OCI-LY7 (cell line): ENCODE measurements around the gene DOCK4. TPM values are rescaled to one million over a fixed set of nuclear protein-coding genes. Genes with fewer than 3 reads are reported as not detected.

Experiments used
- BruUV-seq: library from RNA; stranded (reverse); fragments of 400-500 nt; replicated peaks from 2 replicates; lab custom pipeline; 2021; lab: Mats Ljungman, UMichigan
- CTCF ChIA-PET: fragments of 300-600 bp; sonication (Branson Sonifier 250); formaldehyde crosslinking; loops from one replicate; lab custom pipeline; 2022; ENCODE audit warnings: antibody characterized with exemption; ENCODE audit not compliant: unreplicated experiment; lab: Charles Lee
- POLR2A ChIA-PET: fragments of 300-600 bp; sonication (Branson Sonifier 250); formaldehyde crosslinking; loops from one replicate; lab custom pipeline; 2022; ENCODE audit warnings: antibody characterized with exemption; lab: Charles Lee
- DNase-seq: peaks from one replicate; pipeline ENCODE4 v3.0.0-alpha.2; 2015; ENCODE audit warnings: low spot score
- H2AFZ ChIP-seq: fragments of 200-600 bp; sonication (generic), shearing (Covaris generic); 2 replicates; pipeline ENCODE4 v1.6.1; 2014; ENCODE audit warnings: mild to moderate bottlenecking, antibody characterized with exemption, low read length, moderate library complexity
- H3K27ac ChIP-seq: fragments of 200-600 bp; sonication (generic); 2 replicates; pipeline ENCODE4 v1.5.1; 2014; ENCODE audit warnings: mixed run types, low read depth, mild to moderate bottlenecking, moderate library complexity, low read length, inconsistent platforms; ENCODE audit not compliant: poor library complexity, severe bottlenecking
- H3K36me3 ChIP-seq: fragments of 200-600 bp; sonication (generic); 2 replicates; pipeline ENCODE4 v1.6.1; 2014; ENCODE audit warnings: mild to moderate bottlenecking, antibody characterized with exemption, low read length, moderate library complexity, mixed read lengths; ENCODE audit not compliant: insufficient read depth
- H3K4me1 ChIP-seq: fragments of 200-600 bp; sonication (generic); 2 replicates; pipeline ENCODE4 v1.5.1; 2014; ENCODE audit warnings: mild to moderate bottlenecking, low read length; ENCODE audit not compliant: insufficient read depth, poor library complexity, severe bottlenecking
- H3K4me2 ChIP-seq: fragments of 200-600 bp; sonication (generic); 2 replicates; pipeline ENCODE4 v1.6.1; 2014; ENCODE audit warnings: mild to moderate bottlenecking, low read length
- H3K4me3 ChIP-seq: fragments of 200-600 bp; sonication (generic); 2 replicates; pipeline ENCODE4 v1.5.1; 2014; ENCODE audit warnings: mild to moderate bottlenecking, low read depth, low read length; ENCODE audit not compliant: poor library complexity, severe bottlenecking
- H3K79me2 ChIP-seq: fragments of 200-600 bp; sonication (generic); 2 replicates; pipeline ENCODE4 v1.6.1; 2016; ENCODE audit warnings: low read depth, mild to moderate bottlenecking, low read length, moderate library complexity, mixed read lengths; ENCODE audit not compliant: insufficient read depth
- H3K9me2 ChIP-seq: fragments of 200-600 bp; sonication (generic); 2 replicates; pipeline ENCODE4 v1.6.1; 2016; ENCODE audit warnings: mild to moderate bottlenecking, low read length, mixed read lengths; ENCODE audit not compliant: insufficient read depth
- H3K9me3 ChIP-seq: fragments of 200-600 bp; sonication (generic); 2 replicates; pipeline ENCODE4 v1.6.1; 2014; ENCODE audit warnings: mild to moderate bottlenecking, mixed run types, low read length, mixed read lengths
- H4K20me1 ChIP-seq: fragments of 200-600 bp; sonication (generic); 2 replicates; pipeline ENCODE4 v1.6.1; 2014; ENCODE audit warnings: mild to moderate bottlenecking, antibody characterized with exemption, low read length, moderate library complexity, mixed read lengths; ENCODE audit not compliant: insufficient read depth
- CTCF ChIP-seq: fragments of 200-600 bp; sonication (generic); conservative IDR thresholded peaks from 2 replicates; pipeline ENCODE4 v1.5.1; 2014; ENCODE audit warnings: mild to moderate bottlenecking, antibody characterized with exemption, low read length, moderate library complexity, mixed read lengths
- EZH2phosphoT487 ChIP-seq: fragments of 200-600 bp; sonication (generic); IDR thresholded peaks from 2 replicates; pipeline ENCODE4 v1.6.1; 2018; ENCODE audit warnings: low read depth, borderline replicate concordance, mild to moderate bottlenecking, mixed run types, antibody characterized with exemption, low read length, moderate library complexity, mixed read lengths
- intact Hi-C: fragments of 100-400 bp; cut with micrococcal nuclease; formaldehyde crosslinking; loops from one replicate; pipeline ENCODE4 v1.10.0; 2022; ENCODE audit not compliant: unreplicated experiment
- total RNA-seq, 2 experiments: library from RNA; depleted of rRNA in 1 of 2; stranded (reverse); fragments of >200 nt in 1 of 2; shearing (Covaris generic) in 1 of 2; gene quantifications; 2 replicates each; pipeline ENCODE4 v1.2.3, GENCODE V29; 2014 to 2022

Gene DOCK4
- total RNA-seq, 2 experiments from 2014 or later = 0.91 to 4.9 TPM

DNA sequence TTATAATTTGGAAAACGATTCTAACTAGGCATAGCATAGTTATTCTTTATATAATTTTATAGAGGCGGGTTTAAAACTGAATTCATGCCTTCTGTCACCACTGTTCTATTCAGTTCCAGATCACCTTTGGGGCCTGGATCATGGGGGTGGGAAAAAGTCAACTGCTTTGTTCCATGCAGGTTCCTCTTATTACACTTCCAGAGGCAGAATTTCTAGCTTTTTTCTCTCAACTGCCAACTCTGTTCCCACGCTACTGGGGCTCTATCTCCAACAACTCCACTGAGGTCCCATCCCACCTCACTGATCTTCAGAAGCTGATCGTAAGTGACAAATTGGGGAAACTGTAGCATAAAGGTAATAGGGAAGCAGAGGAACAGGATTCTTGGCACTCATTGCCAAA, 360.3 kb downstream of the DOCK4 start:
- no peaks in the 10 kb centered on the region for H3K9me2 ChIP-seq
- BruUV-seq = no TSS peak
- H4K20me1 ChIP-seq = no peaks in the 10 kb centered on the region
- DNase-seq = no peak
- intact Hi-C loops = no loop called here
- no peaks in the 10 kb centered on the region for H3K9me3 ChIP-seq
- no peak for TF ChIP-seq EZH2phosphoT487
- TF ChIP-seq CTCF = no peak
- no peak overlapping the region for H2AFZ ChIP-seq
- ChIA-PET POLR2A (interaction anchor here (1.0 kb wide), 1 partner anchor 9 kb away, joined by 4 read pairs; no protein-coding TSS in a partner anchor), CTCF (no interaction called here)
- no peak overlapping the region for H3K27ac ChIP-seq
- no peak overlapping the region for H3K4me2 ChIP-seq
- no peak overlapping the region for H3K4me3 ChIP-seq
- H3K4me1 ChIP-seq = no peaks in the 10 kb centered on the region
- no peaks in the 10 kb centered on the region for H3K79me2 ChIP-seq
- no peaks in the 10 kb centered on the region for H3K36me3 ChIP-seq

GRCh38 chr7:111844904-111845671, 361.1 kb downstream of the DOCK4 start:
- H3K9me3 ChIP-seq = no peaks in the 10 kb centered on the region
- no peak overlapping the region for H3K4me3 ChIP-seq
- H3K9me2 ChIP-seq = no peaks in the 10 kb centered on the region
- BruUV-seq = no TSS peak
- H3K27ac ChIP-seq = no peak overlapping the region
- H2AFZ ChIP-seq = no peak overlapping the region
- H3K79me2 ChIP-seq = no peaks in the 10 kb centered on the region
- H3K36me3 ChIP-seq = no peaks in the 10 kb centered on the region
- H3K4me1 ChIP-seq = no peaks in the 10 kb centered on the region
- H3K4me2 ChIP-seq = no peak overlapping the region
- POLR2A ChIA-PET = interaction anchor here (1.0 kb wide), 1 partner anchor 10 kb away, joined by 4 read pairs; no protein-coding TSS in a partner anchor
- DNase-seq = no peak
- H4K20me1 ChIP-seq = no peaks in the 10 kb centered on the region
- intact Hi-C loops = no loop called here
- TF ChIP-seq CTCF = no peak
- TF ChIP-seq EZH2phosphoT487 = no peak
- CTCF ChIA-PET = no interaction called here

DNA sequence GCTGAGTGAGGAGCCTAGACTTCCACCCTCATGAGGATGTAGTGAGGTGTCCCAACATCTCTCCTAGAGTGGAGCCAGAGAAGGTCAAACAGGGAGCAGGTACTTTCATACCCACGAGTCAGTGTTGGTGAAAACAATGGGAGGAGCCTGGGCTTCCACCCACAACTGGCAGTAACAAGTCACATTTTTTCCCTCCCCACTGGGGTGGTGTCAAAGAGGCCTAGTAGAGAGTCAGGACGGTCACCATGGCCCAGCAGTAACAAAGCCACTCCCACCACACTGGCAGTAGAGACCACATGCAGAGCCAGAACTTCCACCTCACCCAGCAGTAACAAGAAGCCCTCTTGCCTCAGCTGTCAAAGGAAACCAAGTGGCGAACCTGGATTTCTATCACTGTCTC, 363.7 kb downstream of the DOCK4 start:
- Histone ChIP-seq H3K79me2 (no peaks in the 10 kb centered on the region), H3K4me1 (no peaks in the 10 kb centered on the region), H3K9me3 (no peaks in the 10 kb centered on the region), H3K36me3 (no peaks in the 10 kb centered on the region), H4K20me1 (no peaks in the 10 kb centered on the region), H3K9me2 (no peaks in the 10 kb centered on the region), H3K4me2 (no peak overlapping the region), H3K27ac (no peak overlapping the region), H2AFZ (no peak overlapping the region), H3K4me3 (no peak overlapping the region)
- BruUV-seq = no TSS peak
- POLR2A ChIA-PET = no interaction called here
- DNase-seq = no peak
- TF ChIP-seq EZH2phosphoT487 (no peak), CTCF (no peak)
- intact Hi-C loops = no loop called here
- CTCF ChIA-PET = no interaction called here
